Lower leg skin (tissue), 3 donors: ENCODE measurements around the gene CCPG1.

Experiments used
- POLR2A ChIP-seq, 2 donors: fragments of 450-650 bp; IDR thresholded peaks; one replicate each; pipeline ENCODE4 v1.6.1; 2016 to 2017; ENCODE audit warnings: antibody characterized with exemption in 2 of 2, mild to moderate bottlenecking in 1 of 2, moderate library complexity in 1 of 2
- TF ChIP-seq, protein P1 (sequence below), 3 donors: fragments of 450-650 bp; IDR thresholded peaks; one replicate each; pipeline ENCODE4 v1.5.1; 2016; ENCODE audit warnings: antibody characterized with exemption in 3 of 3, mild to moderate bottlenecking in 3 of 3, moderate library complexity in 2 of 3

DNA sequence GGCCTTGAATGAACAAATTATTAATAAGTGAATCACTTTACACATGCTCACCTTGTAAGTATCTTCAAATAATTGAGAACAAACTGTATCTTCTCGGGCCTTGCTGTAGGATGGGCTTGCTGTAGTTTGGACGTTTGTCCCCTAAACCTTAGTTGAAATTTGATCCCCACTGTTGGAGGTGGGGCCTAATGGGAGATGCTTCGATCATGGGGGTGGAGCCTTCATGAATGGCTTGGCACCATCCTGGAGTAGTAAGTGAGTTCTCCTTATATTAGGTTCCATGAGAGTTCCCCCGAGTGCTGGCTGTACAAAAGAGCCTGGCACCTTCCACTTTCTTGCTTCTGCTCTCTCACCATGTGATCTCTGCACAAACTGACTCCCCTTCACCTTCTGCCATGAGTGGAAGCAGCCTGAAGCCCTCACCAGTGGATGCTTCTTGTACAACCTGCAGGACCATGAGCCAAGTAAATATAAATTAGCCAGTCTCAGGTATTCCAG, 59.8 kb downstream of the CCPG1 start:
- TF ChIP-seq, protein P1, sequence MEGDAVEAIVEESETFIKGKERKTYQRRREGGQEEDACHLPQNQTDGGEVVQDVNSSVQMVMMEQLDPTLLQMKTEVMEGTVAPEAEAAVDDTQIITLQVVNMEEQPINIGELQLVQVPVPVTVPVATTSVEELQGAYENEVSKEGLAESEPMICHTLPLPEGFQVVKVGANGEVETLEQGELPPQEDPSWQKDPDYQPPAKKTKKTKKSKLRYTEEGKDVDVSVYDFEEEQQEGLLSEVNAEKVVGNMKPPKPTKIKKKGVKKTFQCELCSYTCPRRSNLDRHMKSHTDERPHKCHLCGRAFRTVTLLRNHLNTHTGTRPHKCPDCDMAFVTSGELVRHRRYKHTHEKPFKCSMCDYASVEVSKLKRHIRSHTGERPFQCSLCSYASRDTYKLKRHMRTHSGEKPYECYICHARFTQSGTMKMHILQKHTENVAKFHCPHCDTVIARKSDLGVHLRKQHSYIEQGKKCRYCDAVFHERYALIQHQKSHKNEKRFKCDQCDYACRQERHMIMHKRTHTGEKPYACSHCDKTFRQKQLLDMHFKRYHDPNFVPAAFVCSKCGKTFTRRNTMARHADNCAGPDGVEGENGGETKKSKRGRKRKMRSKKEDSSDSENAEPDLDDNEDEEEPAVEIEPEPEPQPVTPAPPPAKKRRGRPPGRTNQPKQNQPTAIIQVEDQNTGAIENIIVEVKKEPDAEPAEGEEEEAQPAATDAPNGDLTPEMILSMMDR (IDR thresholded peaks at IDR 0.05): no peak
- TF ChIP-seq POLR2A (IDR thresholded peaks at IDR 0.05): no peak
